ENCODE data around the gene CCDC40. TPM values are rescaled to one million over a fixed set of nuclear protein-coding genes. Genes with fewer than 3 reads are reported as not detected.
A peak's percentile ranks its signal among the peaks of the same experiment; 100 is the strongest.

Gene CCDC40
- total and polyA plus RNA-seq, 2 of the 13 experiments (the other 11 are each of a cell fraction or from before 2014, with no cell fraction given): 4.1 to 5.5 TPM

- TF ChIP-seq ASH2L (IDR thresholded peaks at IDR 0.05; ENCODE audit: insufficient read length, low read depth, low read length): no peak
- peak; percentile 21 for TF ChIP-seq ZNF282 (IDR thresholded peaks at IDR 0.05; ENCODE audit: partially characterized antibody)
- TF ChIP-seq ZNF275 (CRISPR knock-in tag; IDR thresholded peaks at IDR 0.05; ENCODE audit: borderline replicate concordance): no peak
- TF ChIP-seq NFIB (CRISPR knock-in tag; IDR thresholded peaks at IDR 0.05; ENCODE audit: borderline replicate concordance): no peak
- TF ChIP-seq E2F5 (CRISPR knock-in tag; conservative IDR thresholded peaks at IDR 0.05): no peak
- TF ChIP-seq JARID2 (CRISPR knock-in tag; IDR thresholded peaks at IDR 0.05; ENCODE audit: insufficient replicate concordance): no peak
- 0 out of 2 replicates have a peak, but pooled peaks have one; percentile 48 for TF ChIP-seq TARDBP (CRISPR knock-in tag; IDR thresholded peaks at IDR 0.05)
- no peak for TF ChIP-seq HIVEP1 (CRISPR knock-in tag; IDR thresholded peaks at IDR 0.05)
- no peak for TF ChIP-seq DNMT3B (CRISPR knock-in tag; conservative IDR thresholded peaks at IDR 0.05)
- TF ChIP-seq EZH2 (conservative IDR thresholded peaks at IDR 0.05; ENCODE audit: low read depth, low read length): no peak
Measured at GRCh38 chr17:80021600-80021999, 14.8 kb upstream of the CCDC40 start (continued).
